Measurements from ENCODE around the gene DDB1. TPM values are rescaled to one million over a fixed set of nuclear protein-coding genes. Genes with fewer than 3 reads are reported as not detected.

Gene DDB1
- polyA plus RNA-seq, 1 of the 3 experiments (the other 2 are of a cell fraction): 170 TPM

GRCh38 chr11:61350803-61351202, 17.9 kb upstream of the DDB1 start:
- TF ChIP-seq NFIC (IDR thresholded peaks at IDR 0.05; ENCODE audit: borderline replicate concordance) (no peak), GATA2 (CRISPR knock-in tag; IDR thresholded peaks at IDR 0.05) (no peak), SMC3 (IDR thresholded peaks at IDR 0.05; ENCODE audit: low read depth, low read length) (no peak), EP300 (IDR thresholded peaks at IDR 0.05; ENCODE audit: borderline replicate concordance in 1 of 2, low read depth in 1 of 2, low read length in 1 of 2) (no peak)
- Histone ChIP-seq H3K36me3 (replicated peaks in 1 of 2; ENCODE audit: control insufficient read depth in 1 of 2, insufficient read depth in 2 of 2, low read length in 1 of 2) (peaks cover 2 to 43% of the 10 kb centered on the region in 2 experiments), H3K4me3 (ENCODE audit: low read depth in 2 of 2, low read length in 1 of 2) (no peak overlapping the region), H3K4me1 (ENCODE audit: control insufficient read depth in 1 of 2, insufficient read depth in 2 of 2, low read depth in 1 of 2, low read length in 1 of 2) (peaks cover 0 to 14% of the 10 kb centered on the region in 2 experiments; a peak in 1 of 4 replicates), H3K27me3 (ENCODE audit: insufficient read depth) (no peaks in the 10 kb centered on the region), H4K20me1 (ENCODE audit: insufficient read depth) (no peaks in the 10 kb centered on the region), H3K4me2 (no peak overlapping the region), H3K27ac (ENCODE audit: low read depth in 2 of 2, low read length in 1 of 2) (no peak overlapping the region; a peak in 1 of 4 replicates), H3K9me3 (no peaks in the 10 kb centered on the region), H2AFZ (ENCODE audit: low read depth) (no peak overlapping the region), H3K79me2 (ENCODE audit: insufficient read depth) (no peaks in the 10 kb centered on the region), H3K9ac (no peak overlapping the region), H3F3A (replicated peaks; ENCODE audit: insufficient read depth) (no peaks in the 10 kb centered on the region), H3K9me2 (no peaks in the 10 kb centered on the region)
- ChIA-PET CTCF (interaction anchor here (1.3 kb wide), 1 partner anchor 35 kb away, joined by 8 read pairs; no protein-coding TSS in a partner anchor), POLR2A (no interaction called here)
- DNase-seq: no peak
- 93% methylated on average over 6 of the region's 8 CpGs for WGBS (ENCODE audit: low lambda C conversion rate)

- H3K27ac ChIP-seq (ENCODE audit: low read depth in 2 of 2, low read length in 1 of 2): no peak overlapping the region; a peak in 1 of 4 replicates
- H4K20me1 ChIP-seq (ENCODE audit: insufficient read depth): no peaks in the 10 kb centered on the region
- 100% methylated on average over 1 of the region's 1 CpG for WGBS (ENCODE audit: low lambda C conversion rate)
- no peak overlapping the region for H3K4me2 ChIP-seq
- H2AFZ ChIP-seq (ENCODE audit: low read depth): no peak overlapping the region
- POLR2A ChIA-PET: no interaction called here
- H3K79me2 ChIP-seq (ENCODE audit: insufficient read depth): no peaks in the 10 kb centered on the region
- H3K4me3 ChIP-seq (ENCODE audit: low read depth in 2 of 2, low read length in 1 of 2): no peak overlapping the region
- no peaks in the 10 kb centered on the region for H3K9me2 ChIP-seq
- H3F3A ChIP-seq (replicated peaks; ENCODE audit: insufficient read depth): no peaks in the 10 kb centered on the region
- TF ChIP-seq REST (IDR thresholded peaks at IDR 0.05; ENCODE audit: low read depth, low read length): no peak
- no peak for TF ChIP-seq RFX5 (IDR thresholded peaks at IDR 0.05; ENCODE audit: low read length)
- no peak for TF ChIP-seq JUND (IDR thresholded peaks at IDR 0.05)
- TF ChIP-seq POLR2AphosphoS5 (IDR thresholded peaks at IDR 0.05; ENCODE audit: low read depth, low read length): no peak
- TF ChIP-seq USF2 (IDR thresholded peaks at IDR 0.05; ENCODE audit: borderline replicate concordance, low read depth, low read length): no peak
- TF ChIP-seq RAD21 (IDR thresholded peaks at IDR 0.05; ENCODE audit: low read length): no peak
- TF ChIP-seq CHD2 (IDR thresholded peaks at IDR 0.05; ENCODE audit: low read length, partially characterized antibody): no peak
- TF ChIP-seq SIN3A (IDR thresholded peaks at IDR 0.05; ENCODE audit: borderline replicate concordance, low read depth, low read length): no peak
- TF ChIP-seq TCF12 (IDR thresholded peaks at IDR 0.05): no peak
- no peak for TF ChIP-seq FOXJ3 (CRISPR knock-in tag; IDR thresholded peaks at IDR 0.05)
- no peak for TF ChIP-seq IRF3 (IDR thresholded peaks at IDR 0.05; ENCODE audit: low read depth, low read length)
- no peak for TF ChIP-seq EP300 (IDR thresholded peaks at IDR 0.05; ENCODE audit: borderline replicate concordance in 1 of 2, low read depth in 1 of 2, low read length in 1 of 2)
- TF ChIP-seq MXI1 (IDR thresholded peaks at IDR 0.05; ENCODE audit: low read depth, low read length): no peak
- TF ChIP-seq TEAD4 (IDR thresholded peaks at IDR 0.05; ENCODE audit: borderline replicate concordance, insufficient read depth): no peak
- no peak for TF ChIP-seq ELF1 (IDR thresholded peaks at IDR 0.05)
- no peak for TF ChIP-seq EZH2phosphoT487 (IDR thresholded peaks at IDR 0.05; ENCODE audit: borderline replicate concordance, low read depth)
- no peak for TF ChIP-seq FOXM1 (IDR thresholded peaks at IDR 0.05; ENCODE audit: low read depth)
- no peak for TF ChIP-seq USF1 (IDR thresholded peaks at IDR 0.05; ENCODE audit: borderline replicate concordance, low read depth)
- no peak for TF ChIP-seq RCOR1 (IDR thresholded peaks at IDR 0.05; ENCODE audit: low read length)
- CTCF ChIA-PET: interaction anchor here (2.8 kb wide), 1 partner anchor 14 kb away, joined by 20 read pairs; no protein-coding TSS in a partner anchor
- no peak overlapping the region for H3K9ac ChIP-seq
- peaks cover 0 to 43% of the 10 kb centered on the region in 2 experiments for H3K36me3 ChIP-seq (replicated peaks in 1 of 2; ENCODE audit: control insufficient read depth in 1 of 2, insufficient read depth in 2 of 2, low read length in 1 of 2)
- no peaks in the 10 kb centered on the region for H3K9me3 ChIP-seq
- no peak for DNase-seq
- peaks cover 0 to 19% of the 10 kb centered on the region in 2 experiments; a peak in 1 of 4 replicates for H3K4me1 ChIP-seq (ENCODE audit: control insufficient read depth in 1 of 2, insufficient read depth in 2 of 2, low read depth in 1 of 2, low read length in 1 of 2)
- H3K27me3 ChIP-seq (ENCODE audit: insufficient read depth): no peaks in the 10 kb centered on the region
Measured at GRCh38 chr11:61350336-61350735, 17.4 kb upstream of the DDB1 start.

Measured in SK-N-SH (cell line).